Rectal smooth muscle tissue (tissue), 1 donor: ENCODE results near the gene GAREM2.

Experiments used
- H3K27ac ChIP-seq: one replicate; pipeline ENCODE4 v1.7.0; 2013; ENCODE audit warnings: low read depth, low read length, inconsistent platforms
- H3K27me3 ChIP-seq: one replicate; pipeline ENCODE4 v1.7.0; 2013; ENCODE audit warnings: low read length; ENCODE audit not compliant: control insufficient read depth, insufficient read depth
- H3K36me3 ChIP-seq: one replicate; pipeline ENCODE4 v1.7.0; 2013; ENCODE audit warnings: low read length; ENCODE audit not compliant: control insufficient read depth, insufficient read depth
- H3K4me1 ChIP-seq: one replicate; pipeline ENCODE4 v1.7.0; 2013; ENCODE audit warnings: low read length; ENCODE audit not compliant: control insufficient read depth, insufficient read depth
- H3K4me3 ChIP-seq: one replicate; pipeline ENCODE4 v1.7.0; 2013; ENCODE audit warnings: low read length
- H3K9ac ChIP-seq: one replicate; pipeline ENCODE4 v1.7.0; 2013; ENCODE audit warnings: low read length

The GAREM2 gene

DNA sequence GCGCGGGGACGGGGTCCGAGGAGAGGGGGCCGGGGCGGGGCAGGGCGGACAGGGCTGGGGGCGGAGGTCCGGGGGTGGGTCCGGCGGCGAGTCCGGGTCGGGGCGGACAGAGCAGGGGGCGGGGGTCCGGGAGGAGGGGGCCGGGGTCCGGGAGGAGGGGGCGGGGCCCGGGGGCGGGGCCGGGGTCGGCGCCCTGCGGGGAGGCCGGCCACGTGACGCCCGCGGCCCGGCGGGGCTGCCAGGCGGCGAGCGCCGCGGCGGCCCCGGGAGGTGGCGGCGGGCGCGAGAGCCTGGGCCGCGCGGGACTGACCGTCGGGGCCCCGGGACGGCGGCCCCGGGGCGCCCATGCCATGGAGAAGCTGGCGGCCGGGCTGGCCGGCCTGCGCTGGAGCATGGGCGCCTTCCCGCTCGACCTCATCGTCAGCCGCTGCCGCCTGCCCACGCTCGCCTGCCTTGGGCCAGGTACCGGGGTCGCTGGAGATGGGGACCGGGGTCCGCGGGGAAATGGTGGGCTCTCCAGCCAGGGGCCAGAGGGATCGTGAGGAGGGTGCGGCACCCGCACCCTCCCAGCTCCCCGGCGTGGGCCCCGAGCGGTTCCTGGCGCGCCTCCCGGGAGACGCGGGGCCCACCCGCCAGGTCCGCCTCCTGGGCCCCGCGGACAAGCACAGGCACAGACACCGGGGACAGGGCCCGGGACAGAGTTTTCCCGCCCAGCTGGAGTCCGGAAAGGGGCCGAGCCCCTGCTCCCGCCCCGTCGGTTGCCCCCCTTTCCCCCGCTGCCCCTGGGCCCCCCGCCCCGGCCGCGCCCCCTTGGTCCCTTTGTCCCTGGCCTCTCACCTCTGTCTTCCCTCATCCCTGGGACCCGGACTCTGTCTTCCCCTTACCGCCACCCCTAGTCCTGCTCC lies at the start of gene GAREM2:
GAREM2 (plus strand) TSS at position 218 of the 905 bp plus-strand sequence; CDS start at position 351, 133 bp downstream.
- Histone ChIP-seq H3K27me3 (peaks cover 8% of the 10 kb centered on the region), H3K27ac (no peak within 1 kb of the TSS)

DNA sequence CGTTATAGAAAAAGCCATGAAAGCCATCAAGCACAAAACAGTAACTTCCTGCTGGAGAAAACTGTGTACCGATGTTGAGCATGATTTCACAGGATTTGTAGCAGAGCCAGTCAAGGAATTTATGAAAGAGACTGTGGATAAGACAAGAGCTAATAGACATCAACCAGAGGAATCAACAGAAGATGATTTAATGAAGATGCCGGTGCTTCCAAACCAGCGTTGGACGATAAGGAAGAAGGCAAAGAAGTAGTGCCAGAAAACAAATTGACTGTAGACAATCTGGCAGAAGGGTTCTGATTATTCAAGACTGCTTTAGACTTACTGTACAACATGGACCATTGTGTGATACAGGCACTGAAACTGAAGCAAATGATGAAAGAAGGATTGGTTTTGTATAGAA lies 49.5 kb upstream of the GAREM2 start:
- Histone ChIP-seq H3K4me1 (no peaks in the 10 kb centered on the region), H3K4me3 (no peak overlapping the region), H3K9ac (no peak overlapping the region), H3K27ac (no peak overlapping the region), H3K27me3 (no peaks in the 10 kb centered on the region), H3K36me3 (peaks cover 4% of the 10 kb centered on the region)

More for the DNA sequence above, at the start of gene GAREM2:
- no peaks in the 10 kb centered on the region for H3K4me1 ChIP-seq
- no peak within 1 kb of the TSS for H3K9ac ChIP-seq
- H3K36me3 ChIP-seq: no peaks in the 10 kb centered on the region
- peak within 1 kb of the TSS; percentile 52 for H3K4me3 ChIP-seq

DNA sequence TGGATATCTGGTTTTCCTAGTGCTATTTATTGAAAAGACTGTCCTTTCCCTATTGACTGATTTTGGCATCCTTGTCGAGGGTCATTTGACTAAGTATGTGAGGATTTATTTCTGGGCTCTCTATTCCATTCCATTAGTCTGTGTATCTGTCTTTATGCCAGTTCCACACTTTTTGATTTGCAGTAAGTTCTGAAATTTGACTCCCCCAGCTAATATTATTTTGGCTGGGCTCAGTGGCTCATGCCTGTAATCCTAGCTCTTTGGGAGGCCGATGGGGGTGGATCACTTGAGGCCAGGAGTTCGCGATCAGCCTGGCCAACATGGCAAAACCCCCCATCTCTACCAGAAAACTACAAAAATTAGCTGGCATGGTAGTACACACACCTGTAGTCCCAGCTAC lies 46.8 kb upstream of the GAREM2 start:
- no peak overlapping the region for H3K27ac ChIP-seq
- H3K27me3 ChIP-seq: no peaks in the 10 kb centered on the region
- H3K4me1 ChIP-seq: no peaks in the 10 kb centered on the region
- no peak overlapping the region for H3K9ac ChIP-seq
- H3K4me3 ChIP-seq: no peak overlapping the region
- peaks cover 6% of the 10 kb centered on the region for H3K36me3 ChIP-seq

DNA sequence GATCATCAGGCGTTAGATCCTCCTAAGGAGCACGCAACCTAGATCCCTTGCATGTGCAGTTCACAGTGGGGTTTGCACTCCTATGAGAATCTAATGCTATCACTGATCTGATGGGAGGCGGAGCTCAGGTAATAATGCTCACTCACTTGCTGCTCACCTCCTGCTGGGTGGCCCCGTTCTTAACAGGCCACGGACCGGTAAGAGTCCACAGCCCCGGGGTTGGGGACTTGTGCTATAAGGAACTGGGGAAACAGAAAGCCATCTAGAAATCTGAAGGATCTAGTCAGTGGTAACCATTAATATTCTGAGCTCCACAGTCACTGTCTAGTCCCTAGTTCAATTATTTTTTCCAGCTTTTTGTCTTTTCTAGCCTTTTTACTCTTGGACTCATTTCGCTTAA lies 44.7 kb upstream of the GAREM2 start:
- peaks cover 6% of the 10 kb centered on the region for H3K36me3 ChIP-seq
- no peaks in the 10 kb centered on the region for H3K27me3 ChIP-seq
- H3K4me1 ChIP-seq: no peaks in the 10 kb centered on the region
- H3K4me3 ChIP-seq: no peak overlapping the region
- no peak overlapping the region for H3K27ac ChIP-seq
- no peak overlapping the region for H3K9ac ChIP-seq

DNA sequence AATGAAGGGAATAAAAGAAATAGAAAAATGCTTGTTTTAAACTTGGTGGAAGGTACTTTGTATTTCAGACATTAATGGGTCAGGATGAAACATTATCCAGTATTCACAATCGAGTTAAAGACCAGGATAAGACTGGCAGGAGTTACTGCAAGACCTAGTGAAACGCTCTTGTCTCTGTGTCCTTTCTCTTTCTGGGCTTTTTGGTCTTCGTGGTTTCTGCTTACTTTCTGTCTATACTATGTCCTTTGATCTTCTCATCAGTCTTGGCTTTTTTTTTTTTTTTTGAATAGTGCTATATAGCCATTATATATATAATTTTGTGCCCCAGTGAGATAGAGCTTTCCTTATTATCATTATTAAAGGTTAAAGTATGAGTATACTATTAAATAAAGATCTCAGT lies 42.1 kb upstream of the GAREM2 start:
- no peak overlapping the region for H3K27ac ChIP-seq
- no peaks in the 10 kb centered on the region for H3K4me1 ChIP-seq
- peaks cover 9% of the 10 kb centered on the region for H3K36me3 ChIP-seq
- no peaks in the 10 kb centered on the region for H3K27me3 ChIP-seq
- no peak overlapping the region for H3K9ac ChIP-seq
- no peak overlapping the region for H3K4me3 ChIP-seq

DNA sequence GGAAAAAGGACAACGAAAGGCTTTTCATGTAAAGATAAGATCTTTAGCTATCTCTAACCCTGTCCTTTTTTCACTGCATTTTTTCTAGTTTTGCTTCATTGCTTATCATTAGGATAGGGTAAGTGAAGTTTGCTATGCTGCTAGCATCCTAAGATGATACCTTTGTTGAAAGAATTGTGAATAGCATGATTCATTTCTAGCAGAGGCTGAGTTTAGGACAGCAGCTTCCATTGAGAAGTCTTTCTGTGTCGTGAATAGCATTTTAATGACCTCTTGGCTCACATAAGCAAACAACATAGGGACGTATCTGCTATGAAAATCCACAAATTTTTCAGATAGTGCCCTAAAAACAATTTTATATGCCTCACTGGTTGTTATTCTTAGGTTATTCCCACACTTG lies 36.4 kb upstream of the GAREM2 start:
- Histone ChIP-seq H3K4me3 (no peak overlapping the region), H3K27ac (no peak overlapping the region), H3K36me3 (peaks cover 3% of the 10 kb centered on the region), H3K9ac (no peak overlapping the region), H3K4me1 (no peaks in the 10 kb centered on the region), H3K27me3 (no peaks in the 10 kb centered on the region)

DNA sequence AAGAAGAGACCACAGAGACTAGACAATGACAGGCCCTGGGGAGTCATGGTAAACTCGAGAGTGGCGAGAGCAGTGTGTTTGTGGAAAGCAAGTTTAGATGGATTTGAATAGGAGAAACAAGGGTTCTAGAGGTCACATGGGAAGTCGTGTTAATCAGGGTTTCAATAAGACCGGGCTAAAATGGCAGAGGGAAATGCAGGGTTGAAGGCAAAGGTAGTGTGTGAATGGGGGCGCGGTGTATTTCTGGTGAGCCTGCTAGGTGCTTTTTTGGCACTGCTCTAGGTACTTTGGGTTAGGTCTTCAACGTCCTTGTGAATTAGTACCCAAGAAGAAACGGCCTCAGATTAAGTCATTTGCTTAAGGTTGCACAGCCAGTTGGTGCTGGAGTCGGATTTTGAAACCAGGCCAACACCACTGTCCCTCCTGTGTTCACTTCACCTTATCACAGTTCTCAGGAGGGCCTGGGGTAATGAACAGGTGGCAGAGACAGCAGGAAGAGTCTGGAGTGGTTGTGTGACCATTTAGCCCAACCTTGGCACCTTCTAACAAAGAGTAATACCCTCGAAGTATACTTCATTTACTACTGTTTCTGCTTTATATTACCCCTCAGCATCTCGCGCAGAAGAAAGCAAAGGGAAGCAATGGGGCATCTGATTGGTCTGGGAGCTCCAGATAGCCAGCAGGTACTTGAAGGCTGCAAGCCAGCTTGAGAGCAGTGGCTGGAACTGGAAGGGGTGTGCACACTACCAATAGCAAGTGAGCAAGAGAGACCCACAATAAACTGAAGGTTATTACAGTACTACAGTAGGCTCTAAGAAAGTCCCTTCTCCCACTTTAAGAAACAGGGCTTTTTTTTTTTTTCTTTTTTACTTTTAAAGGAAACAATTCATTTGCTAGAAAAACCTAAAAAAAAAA lies 33.4 kb upstream of the GAREM2 start:
- Histone ChIP-seq H3K27ac (no peak overlapping the region), H3K9ac (no peak overlapping the region), H3K36me3 (peaks cover 3% of the 10 kb centered on the region), H3K4me3 (no peak overlapping the region), H3K4me1 (no peaks in the 10 kb centered on the region), H3K27me3 (no peaks in the 10 kb centered on the region)

DNA sequence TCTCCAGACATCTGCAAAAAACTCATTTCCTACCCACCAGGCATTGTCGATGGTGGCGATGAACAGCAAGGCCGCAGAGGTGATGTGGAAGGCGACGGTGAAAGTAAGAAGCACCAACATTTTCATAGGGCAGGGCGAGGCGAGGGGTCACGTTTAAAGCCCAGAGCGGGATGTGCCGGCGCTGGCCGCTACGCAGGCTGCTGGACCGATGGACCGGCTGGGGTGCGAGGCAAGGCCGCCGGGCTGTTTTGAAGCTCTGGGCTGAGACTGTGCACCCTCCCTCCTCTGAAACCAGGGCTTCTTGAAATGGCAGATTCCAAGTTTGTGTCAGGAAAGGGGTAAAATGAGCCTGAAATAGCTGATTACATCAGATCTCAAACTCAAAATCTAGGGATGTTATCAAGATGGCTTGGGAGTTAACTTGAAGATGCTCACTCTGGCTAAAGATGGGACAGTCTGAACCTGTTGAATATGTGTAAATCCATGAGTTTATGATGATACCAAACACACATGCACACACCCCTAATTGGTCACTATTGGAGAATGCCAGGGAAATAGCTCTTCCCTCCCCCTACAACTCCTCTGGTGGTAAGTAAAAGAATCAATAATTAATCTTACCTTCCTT lies 31.6 kb upstream of the GAREM2 start:
- no peaks in the 10 kb centered on the region for H3K27me3 ChIP-seq
- no peak overlapping the region for H3K27ac ChIP-seq
- no peaks in the 10 kb centered on the region for H3K36me3 ChIP-seq
- H3K4me3 ChIP-seq: no peak overlapping the region
- no peaks in the 10 kb centered on the region for H3K4me1 ChIP-seq
- H3K9ac ChIP-seq: no peak overlapping the region

DNA sequence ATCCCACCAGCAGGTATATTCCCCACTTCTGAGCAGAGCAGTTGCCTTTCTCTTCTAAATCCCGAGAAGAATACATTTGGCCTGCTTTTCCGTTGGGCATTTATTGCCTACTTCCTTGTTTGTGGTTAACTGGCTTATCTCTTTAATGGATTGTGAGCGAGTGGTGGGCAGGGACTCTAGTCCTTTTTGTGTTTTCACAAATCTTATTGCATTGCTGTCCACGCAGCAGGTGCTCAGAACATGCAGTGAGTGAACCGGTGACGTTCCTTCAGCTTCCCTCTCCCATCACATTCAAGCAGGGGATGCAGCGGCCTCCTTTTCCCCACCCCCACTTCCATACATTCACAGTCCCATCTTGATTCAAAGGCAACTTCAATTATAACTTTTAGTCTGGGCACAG lies 28.9 kb upstream of the GAREM2 start:
- Histone ChIP-seq H3K9ac (no peak overlapping the region), H3K27me3 (no peaks in the 10 kb centered on the region), H3K27ac (no peak overlapping the region), H3K4me1 (no peaks in the 10 kb centered on the region), H3K36me3 (no peaks in the 10 kb centered on the region), H3K4me3 (no peak overlapping the region)

DNA sequence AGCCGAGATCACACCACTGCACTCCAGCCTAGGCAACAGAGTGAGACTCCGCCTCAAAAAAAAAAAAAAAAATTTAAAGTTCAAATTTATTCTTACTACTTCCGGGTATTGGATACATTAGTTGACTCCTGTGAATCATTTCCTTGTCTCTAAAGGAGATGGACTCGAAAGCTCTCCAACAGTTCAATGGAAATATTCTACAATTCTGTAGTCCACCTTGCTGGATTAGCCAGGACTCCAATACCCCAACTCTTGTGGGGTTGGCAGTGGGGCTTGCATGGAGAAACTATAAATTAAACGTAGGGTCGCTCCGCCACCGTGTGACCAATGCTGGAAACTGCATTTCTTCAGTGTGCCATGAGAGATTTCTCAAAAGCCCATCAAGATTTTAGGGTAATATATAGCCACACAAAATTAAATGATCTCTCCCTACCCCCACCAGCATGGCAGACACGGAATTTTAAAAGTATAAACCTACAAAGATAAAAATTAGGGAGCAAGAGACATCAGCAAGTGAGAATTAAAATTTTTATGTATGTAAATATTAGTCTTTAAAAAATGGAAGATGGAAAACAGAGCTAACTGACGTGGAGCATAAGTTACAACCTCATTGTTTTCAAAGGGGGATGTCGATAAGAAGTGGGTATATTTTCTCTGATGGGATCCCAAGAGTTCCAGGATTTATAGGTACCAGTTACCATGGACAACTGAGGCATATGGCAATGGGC lies 27.8 kb upstream of the GAREM2 start:
- H3K27me3 ChIP-seq: no peaks in the 10 kb centered on the region
- no peak overlapping the region for H3K27ac ChIP-seq
- no peak overlapping the region for H3K4me3 ChIP-seq
- no peaks in the 10 kb centered on the region for H3K4me1 ChIP-seq
- no peaks in the 10 kb centered on the region for H3K36me3 ChIP-seq
- H3K9ac ChIP-seq: no peak overlapping the region

DNA sequence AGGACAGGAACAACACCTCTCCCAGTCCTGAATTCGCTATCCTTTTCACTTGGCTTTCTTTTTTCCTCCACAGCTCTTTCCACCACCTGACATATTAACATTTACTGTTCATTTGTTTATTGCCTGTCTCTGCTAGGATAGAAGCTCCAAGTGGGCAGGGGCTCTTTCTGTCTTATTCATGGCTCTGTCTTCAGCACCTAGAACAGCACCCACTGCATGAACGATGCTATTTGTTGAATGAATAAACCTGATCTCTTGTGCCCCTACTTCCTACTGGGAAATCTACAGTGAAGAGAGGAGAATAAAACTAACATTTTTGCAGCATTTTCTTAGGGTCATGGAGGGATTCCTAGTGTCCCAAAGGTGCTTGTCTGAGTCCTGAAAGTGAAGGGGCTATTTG lies 24.4 kb upstream of the GAREM2 start:
- H3K9ac ChIP-seq: no peak overlapping the region
- no peaks in the 10 kb centered on the region for H3K4me1 ChIP-seq
- H3K27me3 ChIP-seq: no peaks in the 10 kb centered on the region
- no peaks in the 10 kb centered on the region for H3K36me3 ChIP-seq
- no peak overlapping the region for H3K27ac ChIP-seq
- no peak overlapping the region for H3K4me3 ChIP-seq

DNA sequence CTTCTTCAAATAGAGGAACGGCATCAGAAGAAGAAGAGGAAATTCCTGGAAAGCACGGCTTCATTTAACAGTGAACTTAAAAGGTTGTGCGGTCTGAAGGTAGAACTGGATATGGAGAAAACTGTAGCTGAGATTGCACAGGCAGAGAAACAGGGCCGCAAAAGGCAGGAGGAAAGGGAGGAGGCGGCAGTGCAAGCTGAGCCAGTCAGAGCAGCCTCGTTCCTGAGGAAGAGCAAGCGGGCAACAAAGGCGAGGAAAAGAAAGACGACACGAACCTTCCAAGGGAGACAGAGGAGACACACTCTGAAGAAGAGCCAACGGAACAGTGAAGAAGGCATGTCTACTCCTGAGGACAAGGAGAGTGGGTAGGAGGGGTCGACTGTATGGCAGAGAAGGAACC lies 22.6 kb upstream of the GAREM2 start:
- no peak overlapping the region for H3K9ac ChIP-seq
- H3K27ac ChIP-seq: no peak overlapping the region
- H3K4me3 ChIP-seq: no peak overlapping the region
- H3K36me3 ChIP-seq: no peaks in the 10 kb centered on the region
- no peaks in the 10 kb centered on the region for H3K27me3 ChIP-seq
- no peaks in the 10 kb centered on the region for H3K4me1 ChIP-seq
